NCI-H526 (cell line): ENCODE data around the gene KIAA0825.

Source experiments
- DNase-seq, 2 experiments: peaks; one replicate each; lab custom pipeline; 2025; lab: John Stamatoyannopoulos, UW

The KIAA0825 gene

GRCh38 chr5:94313188-94313587 is 305.2 kb downstream of the KIAA0825 start:
- no peak for DNase-seq

GRCh38 chr5:94312298-94312697 is 306.1 kb downstream of the KIAA0825 start:
- DNase-seq: no peak

GRCh38 chr5:94310833-94311232 is 307.6 kb downstream of the KIAA0825 start:
- no peak for DNase-seq

- DNase-seq: no peak
These were observed 309.3 kb downstream of the KIAA0825 start for GRCh38 chr5:94309141-94309540.

GRCh38 chr5:94308442-94308841 is 310.0 kb downstream of the KIAA0825 start:
- DNase-seq: no peak

GRCh38 chr5:94304146-94304545 is 314.3 kb downstream of the KIAA0825 start:
- DNase-seq: no peak

- DNase-seq: no peak
These were observed 329.5 kb downstream of the KIAA0825 start for GRCh38 chr5:94288937-94289336.

- DNase-seq: no peak
These were observed 332.4 kb downstream of the KIAA0825 start for GRCh38 chr5:94285984-94286383.

- no peak for DNase-seq
These were observed 335.3 kb downstream of the KIAA0825 start for GRCh38 chr5:94283093-94283492.

- no peak for DNase-seq
These were observed 337.1 kb downstream of the KIAA0825 start for GRCh38 chr5:94281236-94281801.

- DNase-seq: no peak
These were observed 341.7 kb downstream of the KIAA0825 start for GRCh38 chr5:94276751-94277150.

- DNase-seq: no peak
These were observed 342.4 kb downstream of the KIAA0825 start for GRCh38 chr5:94276048-94276447.

- DNase-seq: no peak
These were observed 343.7 kb downstream of the KIAA0825 start for GRCh38 chr5:94274707-94275106.

GRCh38 chr5:94268226-94268625 is 350.2 kb downstream of the KIAA0825 start:
- no peak for DNase-seq

- no peak for DNase-seq
These were observed 351.0 kb downstream of the KIAA0825 start for GRCh38 chr5:94267350-94267899.

- no peak for DNase-seq
These were observed 352.2 kb downstream of the KIAA0825 start for GRCh38 chr5:94266170-94266569.

GRCh38 chr5:94263068-94263467 is 355.3 kb downstream of the KIAA0825 start:
- no peak for DNase-seq

GRCh38 chr5:94260096-94260495 is 358.3 kb downstream of the KIAA0825 start:
- no peak for DNase-seq

- no peak for DNase-seq
These were observed 364.2 kb downstream of the KIAA0825 start for GRCh38 chr5:94254214-94254613.

GRCh38 chr5:94250985-94251384 is 367.4 kb downstream of the KIAA0825 start:
- DNase-seq: peak in 1 of 2 experiments; percentile 32

- DNase-seq: no peak
These were observed 369.0 kb downstream of the KIAA0825 start for GRCh38 chr5:94249430-94249829.

- no peak for DNase-seq
These were observed 370.1 kb downstream of the KIAA0825 start for GRCh38 chr5:94248175-94248875.

- DNase-seq: no peak
These were observed 372.8 kb downstream of the KIAA0825 start for GRCh38 chr5:94245608-94246007.

- DNase-seq: no peak
These were observed 373.5 kb downstream of the KIAA0825 start for GRCh38 chr5:94244921-94245320.
